Right atrium auricular region (tissue), 2 donors: ENCODE data around the gene OR5C1. TPM values are rescaled to one million over a fixed set of nuclear protein-coding genes. Genes with fewer than 3 reads are reported as not detected.
"Not testable (repeated sequence)": the region's sequence is repeated elsewhere in the genome, so short reads cannot be mapped to it uniquely, and the experiment has no call there.

Source experiments
- DNase-seq: peaks from one replicate; pipeline ENCODE4 v3.0.0-alpha.2; 2019; ENCODE audit warnings: low spot score
- H3K27ac ChIP-seq, 2 donors: fragments of 200-600 bp; sonication (generic); 1 replicate in 1 of 2; 2 replicates in 1 of 2; pipeline ENCODE4 v1.5.1; 2016 to 2019
- H3K27me3 ChIP-seq, 2 donors: fragments of 200-600 bp; sonication (generic); one replicate each; pipeline versions ENCODE4 v1.5.1 to v1.6.0; 2017 to 2019
- H3K36me3 ChIP-seq: fragments of 200-600 bp; sonication (generic); one replicate; pipeline ENCODE4 v1.5.1; 2016
- H3K4me1 ChIP-seq, 2 donors: fragments of 200-600 bp; sonication (generic); one replicate each; pipeline versions ENCODE4 v1.5.1 to v1.6.0; 2017 to 2019
- H3K4me3 ChIP-seq, 2 donors: fragments of 200-600 bp; sonication (generic); 1 replicate in 1 of 2; 2 replicates in 1 of 2; pipeline ENCODE4 v1.5.1; 2017 to 2019; ENCODE audit warnings: mild to moderate bottlenecking in 1 of 2, moderate library complexity in 1 of 2
- H3K9me3 ChIP-seq, 2 donors: fragments of 200-600 bp; sonication (generic); one replicate each; pipeline ENCODE4 v1.5.1; 2019
- CTCF ChIP-seq, 2 donors: fragments of 200-600 bp; sonication (generic); IDR thresholded peaks; one replicate each; pipeline ENCODE4 v1.5.1; 2019; ENCODE audit warnings: antibody characterized with exemption in 2 of 2
- total RNA-seq, 2 donors: library from RNA; depleted of rRNA; stranded (reverse); fragments of >200 nt; gene quantifications; one replicate each; pipeline ENCODE4 v1.1.0, GENCODE V29; 2016

Gene OR5C1
- total RNA-seq, 2 donors from 2014 or later, result not detected

GRCh38 chr9:122807271-122807900 lies 18.7 kb downstream of the OR5C1 start:
- no peaks in the 10 kb centered on the region for H3K27me3 ChIP-seq
- no peak overlapping the region for H3K27ac ChIP-seq
- TF ChIP-seq CTCF (IDR thresholded peaks at IDR 0.05), result no peak
- no peak for DNase-seq
- no peaks in the 10 kb centered on the region for H3K9me3 ChIP-seq
- H3K36me3 ChIP-seq, result no peaks in the 10 kb centered on the region
- H3K4me1 ChIP-seq, result no peaks in the 10 kb centered on the region
- H3K4me3 ChIP-seq, result no peak overlapping the region

GRCh38 chr9:122808141-122808540 lies 19.4 kb downstream of the OR5C1 start:
- no peak overlapping the region for H3K4me3 ChIP-seq
- H3K27ac ChIP-seq, result no peak overlapping the region
- H3K9me3 ChIP-seq, result no peaks in the 10 kb centered on the region
- H3K36me3 ChIP-seq, result no peaks in the 10 kb centered on the region
- TF ChIP-seq CTCF (IDR thresholded peaks at IDR 0.05), result no peak
- H3K27me3 ChIP-seq, result no peaks in the 10 kb centered on the region
- DNase-seq, result no peak
- no peaks in the 10 kb centered on the region for H3K4me1 ChIP-seq

GRCh38 chr9:122809261-122809660 lies 20.5 kb downstream of the OR5C1 start:
- not testable (repeated sequence) for DNase-seq, H3K9me3 ChIP-seq, H3K27me3 ChIP-seq, H3K36me3 ChIP-seq, H3K4me3 ChIP-seq, H3K4me1 ChIP-seq, H3K27ac ChIP-seq

- Histone ChIP-seq H3K4me1 (peaks cover 0 to under 1% of the 10 kb centered on the region in 2 donors), H3K27ac (no peak overlapping the region), H3K9me3 (no peaks in the 10 kb centered on the region), H3K4me3 (no peak overlapping the region), H3K27me3 (no peaks in the 10 kb centered on the region), H3K36me3 (no peaks in the 10 kb centered on the region)
- peak; percentile 70 for DNase-seq
- TF ChIP-seq CTCF (IDR thresholded peaks at IDR 0.05), result peak; percentile 64 to 84
Observed at GRCh38 chr9:122810306-122810946, 21.7 kb downstream of the OR5C1 start.

GRCh38 chr9:122812736-122813135 lies 24.0 kb downstream of the OR5C1 start:
- peaks cover 3% of the 10 kb centered on the region for H3K36me3 ChIP-seq
- no peaks in the 10 kb centered on the region for H3K9me3 ChIP-seq
- no peaks in the 10 kb centered on the region for H3K27me3 ChIP-seq
- peaks cover 0 to 4% of the 10 kb centered on the region in 2 donors for H3K4me1 ChIP-seq
- no peak overlapping the region for H3K27ac ChIP-seq
- TF ChIP-seq CTCF (IDR thresholded peaks at IDR 0.05), result no peak
- no peak overlapping the region for H3K4me3 ChIP-seq
- DNase-seq, result no peak

- H3K4me3 ChIP-seq, result no peak overlapping the region
- peaks cover 0 to 4% of the 10 kb centered on the region in 2 donors for H3K4me1 ChIP-seq
- peaks cover 5% of the 10 kb centered on the region for H3K36me3 ChIP-seq
- H3K27me3 ChIP-seq, result no peaks in the 10 kb centered on the region
- H3K27ac ChIP-seq, result no peak overlapping the region
- no peaks in the 10 kb centered on the region for H3K9me3 ChIP-seq
- no peak for TF ChIP-seq CTCF (IDR thresholded peaks at IDR 0.05)
- no peak for DNase-seq
Observed at GRCh38 chr9:122814545-122814944, 25.8 kb downstream of the OR5C1 start.
